HG03575 (cell line): ENCODE results near the gene MGAT3.
"Not testable (repeated sequence)": the region's sequence is repeated elsewhere in the genome, so short reads cannot be mapped to it uniquely, and the experiment has no call there.

ENCODE experiments used
- ATAC-seq: cut with Tn5 transposase; IDR thresholded peaks from one replicate; pipeline ENCODE4 v1.9.1; 2021; ENCODE audit not compliant: unreplicated experiment, insufficient number of reproducible peaks, low FRiP score; ENCODE audit errors: extremely low read depth

The MGAT3 gene, protein sequence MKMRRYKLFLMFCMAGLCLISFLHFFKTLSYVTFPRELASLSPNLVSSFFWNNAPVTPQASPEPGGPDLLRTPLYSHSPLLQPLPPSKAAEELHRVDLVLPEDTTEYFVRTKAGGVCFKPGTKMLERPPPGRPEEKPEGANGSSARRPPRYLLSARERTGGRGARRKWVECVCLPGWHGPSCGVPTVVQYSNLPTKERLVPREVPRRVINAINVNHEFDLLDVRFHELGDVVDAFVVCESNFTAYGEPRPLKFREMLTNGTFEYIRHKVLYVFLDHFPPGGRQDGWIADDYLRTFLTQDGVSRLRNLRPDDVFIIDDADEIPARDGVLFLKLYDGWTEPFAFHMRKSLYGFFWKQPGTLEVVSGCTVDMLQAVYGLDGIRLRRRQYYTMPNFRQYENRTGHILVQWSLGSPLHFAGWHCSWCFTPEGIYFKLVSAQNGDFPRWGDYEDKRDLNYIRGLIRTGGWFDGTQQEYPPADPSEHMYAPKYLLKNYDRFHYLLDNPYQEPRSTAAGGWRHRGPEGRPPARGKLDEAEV

DNA sequence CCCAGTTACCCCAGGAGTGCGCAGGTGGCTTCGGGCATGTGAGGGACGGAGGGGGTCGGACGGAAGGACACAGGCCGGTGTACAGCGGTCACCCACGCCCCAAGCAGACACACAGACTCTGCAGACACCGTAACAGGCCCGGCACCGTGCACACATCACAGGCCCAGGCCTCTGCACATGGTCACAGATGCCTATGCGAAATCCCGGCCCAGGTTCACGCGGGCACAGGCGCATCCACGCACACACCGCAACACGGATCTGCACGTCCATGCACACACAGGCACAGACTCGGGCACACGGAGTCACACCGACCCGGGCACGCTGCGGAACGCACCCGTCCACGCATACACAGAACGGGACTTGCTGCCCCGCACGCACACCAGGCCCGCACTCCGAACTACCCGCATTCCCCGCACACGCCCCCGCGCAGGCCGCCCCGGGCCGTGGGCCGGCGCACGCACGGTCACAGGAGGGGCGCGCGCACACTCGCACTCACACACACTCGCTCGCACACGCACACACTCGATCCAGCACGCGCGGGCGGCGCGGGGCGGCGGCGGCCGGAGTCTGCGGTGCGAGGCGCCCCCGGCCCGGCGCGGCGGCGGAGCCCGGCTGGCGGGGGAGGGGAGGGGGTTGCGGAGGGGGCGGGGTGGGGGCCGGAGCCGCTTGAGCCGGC lies at the start of gene MGAT3:
Gene MGAT3, plus strand, starts transcription at position 491 of the 676 bp plus-strand sequence. CDS start 30,336 bp downstream, outside the sequence.
- ATAC-seq, result no peak

DNA sequence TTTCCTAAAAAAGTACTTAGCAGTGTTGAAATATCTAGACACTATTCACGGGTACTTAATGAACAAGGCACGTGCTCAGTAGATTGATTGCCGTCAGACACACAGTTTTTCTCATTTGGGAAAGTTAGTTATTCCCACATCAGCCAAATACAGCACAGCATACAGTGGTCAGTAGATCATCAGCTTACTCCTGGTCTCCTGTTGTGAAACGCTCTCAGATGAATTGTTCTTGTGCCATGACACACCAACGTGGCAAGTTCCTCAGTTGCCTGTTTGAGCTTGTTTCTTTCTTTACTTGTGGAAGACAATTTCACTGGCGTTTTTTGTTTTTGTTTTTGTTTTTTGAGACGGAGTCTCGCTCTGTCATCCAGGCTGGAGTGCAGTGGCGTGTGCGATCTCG lies 48.6 kb upstream of the MGAT3 start:
- no peak for ATAC-seq

GRCh38 chr22:39408807-39409206 lies 48.0 kb upstream of the MGAT3 start:
- no peak for ATAC-seq

- ATAC-seq, result no peak
These were observed 47.2 kb upstream of the MGAT3 start for GRCh38 chr22:39409516-39410029.

DNA sequence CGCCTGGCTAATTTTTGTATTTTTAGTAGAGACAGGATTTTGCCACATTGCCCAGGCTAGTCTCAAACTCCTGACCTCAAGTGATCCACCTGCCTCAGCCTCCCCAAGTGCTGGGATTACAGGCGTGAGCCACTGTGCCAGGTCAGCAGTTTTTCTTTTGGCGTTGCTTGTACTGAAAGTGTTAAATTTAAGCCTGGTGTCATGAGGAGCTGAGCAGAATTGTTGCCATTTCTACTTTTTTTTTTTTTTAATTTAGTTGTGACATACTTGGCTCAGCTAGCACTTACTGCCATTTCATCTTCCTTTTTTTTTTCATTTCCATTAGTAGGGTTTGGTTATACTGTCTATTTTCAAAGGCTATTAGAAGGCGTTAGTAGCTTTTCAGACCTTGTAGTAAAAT lies 46.5 kb upstream of the MGAT3 start:
- ATAC-seq, result no peak

DNA sequence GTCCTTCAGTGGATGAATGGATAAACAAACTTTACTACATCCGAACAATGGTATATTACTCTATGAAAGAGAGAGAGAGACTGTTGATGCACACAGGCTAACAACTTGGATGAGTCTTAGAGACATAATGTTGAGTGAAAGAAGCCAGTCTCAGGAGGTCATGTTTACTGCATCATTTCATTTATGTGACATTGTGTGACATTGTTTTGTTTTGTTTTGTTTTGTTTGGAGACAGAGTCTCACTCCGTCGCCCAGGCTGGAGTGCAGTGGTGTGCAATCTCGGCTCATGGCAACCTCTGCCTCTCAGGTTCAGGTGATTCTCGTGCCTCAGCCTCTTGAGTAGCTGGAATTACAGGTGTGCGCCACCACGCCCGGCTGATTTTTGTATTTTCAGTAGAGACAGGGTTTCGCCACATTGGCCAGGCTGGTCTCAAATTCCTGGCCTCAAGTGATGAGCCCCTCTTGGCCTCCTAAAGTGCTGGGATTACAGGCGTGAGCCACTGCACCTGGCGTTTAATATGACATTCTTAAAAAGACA lies 44.9 kb upstream of the MGAT3 start:
- not testable (repeated sequence) for ATAC-seq

DNA sequence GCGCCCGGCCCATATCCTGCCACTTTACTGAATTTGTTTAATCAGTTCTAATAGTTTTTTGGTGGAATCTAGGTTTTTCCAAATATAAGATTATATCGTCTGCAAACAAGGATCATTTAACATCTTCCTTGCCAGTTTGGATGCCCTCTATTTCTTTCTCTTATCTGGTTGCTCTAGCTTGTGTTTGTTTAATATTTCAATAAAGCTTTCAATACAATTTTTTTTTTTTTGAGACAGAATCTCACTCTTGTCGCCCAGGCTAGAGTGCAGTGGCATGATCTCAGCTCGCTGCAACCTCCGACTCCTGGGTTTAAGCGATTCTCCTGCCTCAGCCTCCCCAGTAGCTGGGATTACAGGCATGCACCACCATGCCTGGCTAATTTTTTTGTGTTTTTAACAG lies 43.6 kb upstream of the MGAT3 start:
- not testable (repeated sequence) for ATAC-seq

DNA sequence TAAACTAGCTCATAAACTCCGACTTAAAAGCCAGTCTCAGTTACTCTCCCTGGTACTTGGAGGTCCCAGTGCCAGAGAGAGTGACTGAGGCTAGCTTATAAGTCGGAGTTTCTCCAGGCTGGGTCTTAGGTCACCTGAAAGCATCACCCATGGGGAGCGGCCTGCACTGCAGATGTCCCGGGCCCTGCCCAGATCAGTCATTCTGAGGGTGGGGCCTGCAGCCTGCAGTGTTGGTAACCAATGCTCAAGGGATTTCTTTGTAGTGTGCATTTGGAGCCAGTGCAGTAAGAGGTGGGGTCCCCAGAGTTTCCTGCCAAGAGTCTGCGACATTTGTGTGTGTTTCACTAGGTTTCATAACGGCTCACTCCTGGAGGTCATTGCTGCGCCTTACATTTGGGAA lies 42.4 kb upstream of the MGAT3 start:
- no peak for ATAC-seq

- ATAC-seq, result no peak
These were observed 41.9 kb upstream of the MGAT3 start for GRCh38 chr22:39414886-39415285.

DNA sequence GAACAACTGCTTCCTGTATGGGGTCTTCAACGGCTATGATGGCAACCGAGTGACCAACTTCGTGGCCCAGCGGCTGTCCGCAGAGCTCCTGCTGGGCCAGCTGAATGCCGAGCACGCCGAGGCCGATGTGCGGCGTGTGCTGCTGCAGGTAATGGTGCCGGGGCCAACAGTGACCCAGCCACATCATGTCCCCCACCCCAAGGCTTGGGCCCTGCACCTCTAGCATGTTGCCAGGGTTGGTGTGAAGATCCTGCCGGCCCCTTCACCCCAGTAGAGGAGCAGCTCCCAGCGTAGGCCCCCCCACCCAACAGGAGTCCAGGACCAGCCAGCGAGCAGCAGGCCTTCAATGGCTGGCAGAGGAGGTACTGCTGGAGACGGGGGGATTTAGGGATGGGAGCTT lies 41.3 kb upstream of the MGAT3 start:
- ATAC-seq, result no peak

GRCh38 chr22:39416319-39416718 lies 40.5 kb upstream of the MGAT3 start:
- ATAC-seq, result no peak

DNA sequence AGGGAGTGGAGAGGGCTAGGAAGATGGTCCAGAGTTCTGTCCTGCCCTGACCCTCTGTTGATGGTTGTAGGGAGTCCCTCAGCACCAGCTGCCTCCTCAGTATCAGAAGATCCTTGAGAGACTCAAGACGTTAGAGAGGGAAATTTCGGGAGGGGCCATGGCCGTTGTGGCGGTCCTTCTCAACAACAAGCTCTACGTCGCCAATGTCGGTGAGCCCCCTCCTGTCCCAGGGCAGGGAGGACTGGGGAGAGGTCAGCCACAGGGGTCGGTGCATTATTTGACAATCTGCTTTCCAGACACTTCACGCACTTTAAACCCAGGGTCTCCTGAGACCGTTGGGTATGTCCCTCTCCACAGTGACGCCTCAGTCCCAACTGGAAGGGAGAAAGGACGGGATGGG lies 39.2 kb upstream of the MGAT3 start:
- no peak for ATAC-seq

DNA sequence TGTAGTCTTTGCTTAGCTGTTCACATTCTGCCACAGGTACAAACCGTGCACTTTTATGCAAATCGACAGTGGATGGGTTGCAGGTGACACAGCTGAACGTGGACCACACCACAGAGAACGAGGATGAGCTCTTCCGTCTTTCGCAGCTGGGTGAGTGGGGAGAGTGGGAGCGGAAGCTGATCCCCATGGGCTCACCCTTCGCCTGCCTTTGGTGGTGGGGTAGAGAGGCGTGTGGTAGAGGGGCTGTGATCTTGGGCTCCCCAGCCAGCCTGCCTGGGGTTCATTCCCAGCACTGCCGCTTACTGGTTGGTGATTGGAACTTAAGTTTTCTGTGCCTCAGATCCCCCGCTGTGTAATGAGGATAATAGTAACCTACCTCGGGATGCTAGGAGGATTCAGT lies 38.1 kb upstream of the MGAT3 start:
- ATAC-seq, result no peak

DNA sequence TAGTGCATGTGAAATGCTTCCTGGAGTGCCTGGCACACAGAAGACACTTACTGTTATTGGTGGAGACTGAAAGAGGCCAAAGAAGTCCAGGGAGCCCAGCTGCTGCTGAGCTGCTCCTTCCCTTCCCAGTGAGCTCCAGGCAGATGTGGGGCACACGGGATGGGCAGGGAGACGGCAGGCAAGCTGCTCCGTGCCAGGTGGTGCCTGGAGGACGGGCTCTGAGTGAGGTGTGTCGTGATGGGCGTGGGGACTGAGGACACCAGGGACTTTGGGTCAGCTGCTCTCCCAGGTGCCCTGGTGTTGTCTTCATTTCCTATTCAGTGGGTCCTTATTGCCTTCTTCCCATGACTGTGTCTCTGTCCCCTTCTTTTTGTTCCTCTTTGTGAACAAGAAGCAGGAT lies 37.7 kb upstream of the MGAT3 start:
- ATAC-seq, result no peak

GRCh38 chr22:39419911-39420310 lies 36.9 kb upstream of the MGAT3 start:
- ATAC-seq, result no peak

DNA sequence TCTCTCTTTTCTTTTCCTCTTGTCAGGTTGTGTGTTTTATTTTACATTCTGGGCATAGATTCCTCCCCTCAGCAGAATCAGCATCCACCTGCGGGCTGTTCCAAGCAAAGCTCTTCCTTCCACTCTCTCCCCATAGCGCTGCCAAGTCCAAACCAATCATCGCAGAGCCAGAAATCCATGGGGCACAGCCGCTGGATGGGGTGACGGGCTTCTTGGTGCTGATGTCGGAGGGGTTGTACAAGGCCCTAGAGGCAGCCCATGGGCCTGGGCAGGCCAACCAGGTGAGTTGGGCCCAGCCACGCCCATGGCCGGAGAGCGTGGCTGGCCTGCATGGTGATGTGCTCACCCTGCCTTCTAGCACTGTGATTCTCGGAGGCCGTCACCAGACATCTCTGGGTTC lies 35.1 kb upstream of the MGAT3 start:
- no peak for ATAC-seq

DNA sequence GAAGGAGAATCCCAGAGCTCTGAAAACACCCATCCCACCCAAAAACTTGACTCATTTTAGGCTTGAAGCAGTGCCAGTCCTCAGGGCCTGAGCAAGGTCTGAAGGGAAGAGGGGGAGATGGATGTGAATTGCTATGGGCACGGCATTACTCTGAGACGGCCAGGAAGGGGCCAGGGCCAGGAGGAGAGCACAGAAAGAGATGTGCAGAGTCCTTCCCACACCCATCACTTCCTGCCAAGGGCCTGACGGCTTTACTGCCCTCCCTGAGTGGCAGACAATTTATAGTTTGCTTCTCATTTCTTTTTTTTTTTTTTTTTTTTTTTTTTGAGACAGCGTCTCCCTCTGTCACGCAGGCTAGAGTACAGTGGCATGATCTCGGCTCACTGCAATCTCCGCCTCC lies 34.7 kb upstream of the MGAT3 start:
- no peak for ATAC-seq

DNA sequence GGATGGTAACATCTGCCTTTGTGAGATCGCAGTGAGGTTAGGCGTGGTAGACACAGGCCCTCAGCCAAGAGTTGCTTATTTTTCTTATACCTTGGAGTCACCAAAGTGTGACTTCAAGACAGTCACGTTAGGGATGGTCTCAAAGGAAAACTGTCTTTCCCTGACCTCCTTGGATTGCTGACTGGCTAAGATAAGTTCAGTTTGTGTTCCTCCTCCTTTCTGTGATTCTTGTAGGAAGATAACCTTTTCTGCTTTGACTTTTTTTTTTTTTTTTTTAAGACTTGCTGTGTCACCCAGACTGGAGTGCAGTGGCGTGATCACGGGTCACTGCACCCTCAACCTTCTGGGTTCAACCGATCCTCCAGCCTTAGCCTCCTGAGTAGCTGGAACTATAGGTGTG lies 34.1 kb upstream of the MGAT3 start:
- no peak for ATAC-seq

GRCh38 chr22:39423976-39424375 lies 32.8 kb upstream of the MGAT3 start:
- no peak for ATAC-seq
